HFF-Myc (cell line): ENCODE results near the gene MCTP1.

Experiments used
- DNase-seq: peaks from one replicate; pipeline ENCODE4 v3.0.0-alpha.2; 2011; ENCODE audit warnings: low read depth; ENCODE audit errors: extremely low read depth
- H3K4me3 ChIP-seq: replicated peaks from 2 replicates; pipeline ENCODE4 v1.5.1; 2011; ENCODE audit warnings: low read depth, mild to moderate bottlenecking, control low read depth, low read length
- CTCF ChIP-seq: IDR thresholded peaks from 2 replicates; pipeline ENCODE4 v1.5.1; 2012; ENCODE audit warnings: mild to moderate bottlenecking, low read depth, low read length, control low read depth; ENCODE audit errors: missing control alignments

The MCTP1 gene

GRCh38 chr5:95280401-95281095 lies 4.3 kb downstream of the MCTP1 start:
- H3K4me3 ChIP-seq = no peak overlapping the region
- DNase-seq = no peak
- TF ChIP-seq CTCF = no peak

- TF ChIP-seq CTCF = no peak
- H3K4me3 ChIP-seq = no peak overlapping the region
- DNase-seq = no peak
Observed at GRCh38 chr5:95274011-95274410, 10.9 kb downstream of the MCTP1 start.

- no peak overlapping the region for H3K4me3 ChIP-seq
- DNase-seq = no peak
- TF ChIP-seq CTCF = no peak
Observed at GRCh38 chr5:95272316-95272929, 12.5 kb downstream of the MCTP1 start.

GRCh38 chr5:95262933-95263660 lies 21.8 kb downstream of the MCTP1 start:
- no peak for DNase-seq
- no peak overlapping the region for H3K4me3 ChIP-seq
- TF ChIP-seq CTCF = no peak

- TF ChIP-seq CTCF = peak; percentile 38
- DNase-seq = peak; percentile 9
- no peak overlapping the region for H3K4me3 ChIP-seq
Observed at GRCh38 chr5:95261437-95262175, 23.3 kb downstream of the MCTP1 start.

- H3K4me3 ChIP-seq = no peak overlapping the region
- TF ChIP-seq CTCF = no peak
- no peak for DNase-seq
Observed at GRCh38 chr5:95256991-95257390, 27.9 kb downstream of the MCTP1 start.
